Activated CD4-positive, alpha-beta T cell treated with anti-CD3 and anti-CD28 coated beads for 24 hours (primary cell): ENCODE measurements around the gene GRAP.
"Not testable (repeated sequence)": the region's sequence is repeated elsewhere in the genome, so short reads cannot be mapped to it uniquely, and the experiment has no call there.

Experiments used
- DNase-seq, 2 donors: peaks; one replicate each; pipeline ENCODE4 v3.0.0-alpha.2; 2020; ENCODE audit warnings: low read depth in 2 of 2

Gene GRAP

DNA sequence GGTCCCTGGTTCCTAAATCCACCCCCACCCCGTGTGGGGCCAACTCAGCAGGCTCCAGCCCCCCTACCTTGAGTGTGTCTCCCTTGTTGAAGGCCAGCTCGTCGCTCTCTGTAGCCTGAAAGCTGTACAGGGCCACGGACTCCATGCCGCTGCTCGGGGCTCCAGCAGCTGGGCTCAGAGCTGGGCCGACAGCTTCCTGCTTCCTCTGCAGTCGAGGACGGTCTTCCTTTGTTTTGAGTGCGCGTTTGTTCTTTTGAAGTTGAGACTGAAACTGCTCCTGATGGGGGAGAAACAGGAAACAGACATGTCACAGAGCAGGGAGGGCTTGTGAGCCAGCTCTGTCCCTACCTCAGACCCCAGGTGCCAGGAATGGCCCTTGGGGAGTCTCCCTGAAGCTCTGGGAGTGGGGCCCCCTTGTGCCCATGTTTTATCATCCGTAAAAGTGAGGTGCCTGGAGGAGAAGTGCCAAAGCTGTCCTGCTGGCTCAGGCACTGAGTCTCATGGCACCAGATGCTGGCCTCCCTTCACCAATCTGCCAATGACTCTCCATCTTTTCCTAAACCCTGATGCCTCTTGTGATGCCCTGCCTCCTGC is at the start of gene GRAP:
GRAP (minus strand) TSS at position 176 of the 594 bp plus-strand sequence; CDS start at position 145, 31 bp downstream.
- DNase-seq, result not testable (repeated sequence)

DNA sequence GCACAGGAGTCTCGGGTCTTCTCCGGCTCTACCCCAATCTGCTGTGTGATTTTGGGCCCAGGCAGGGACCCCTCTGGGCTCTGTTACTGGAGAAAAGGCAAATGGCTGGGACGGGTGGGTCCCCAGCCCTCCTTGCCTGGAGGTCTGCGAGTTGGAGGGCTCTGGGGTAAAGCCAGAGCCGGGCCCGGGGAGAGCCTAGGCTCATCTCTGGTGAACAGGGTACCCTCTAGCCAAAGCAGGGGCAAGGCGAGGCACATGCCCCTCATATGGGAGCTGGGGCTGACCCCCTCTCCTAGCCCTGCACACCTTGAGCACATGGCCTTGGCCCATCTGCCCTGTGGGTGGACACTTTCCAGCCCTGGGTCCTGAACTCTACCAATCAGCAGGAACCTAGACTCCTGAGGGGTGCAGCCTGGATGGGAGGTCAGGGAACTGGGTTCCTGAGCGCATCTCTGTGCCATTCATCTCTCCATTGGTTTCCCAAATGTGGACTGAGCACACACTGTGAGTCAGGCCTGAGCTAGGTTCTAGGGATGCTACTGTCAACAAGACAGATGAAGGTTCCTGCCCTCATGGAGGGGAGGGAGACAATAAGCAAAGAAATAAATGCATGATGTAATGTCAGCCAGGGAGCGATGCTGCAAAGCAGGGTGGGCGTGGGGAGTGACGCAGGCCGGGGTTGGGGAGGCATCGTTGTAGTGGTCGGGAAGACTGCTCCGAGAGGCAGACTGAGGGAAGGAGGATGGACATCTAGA is 47.1 kb upstream of the GRAP start:
- not testable (repeated sequence) for DNase-seq

DNA sequence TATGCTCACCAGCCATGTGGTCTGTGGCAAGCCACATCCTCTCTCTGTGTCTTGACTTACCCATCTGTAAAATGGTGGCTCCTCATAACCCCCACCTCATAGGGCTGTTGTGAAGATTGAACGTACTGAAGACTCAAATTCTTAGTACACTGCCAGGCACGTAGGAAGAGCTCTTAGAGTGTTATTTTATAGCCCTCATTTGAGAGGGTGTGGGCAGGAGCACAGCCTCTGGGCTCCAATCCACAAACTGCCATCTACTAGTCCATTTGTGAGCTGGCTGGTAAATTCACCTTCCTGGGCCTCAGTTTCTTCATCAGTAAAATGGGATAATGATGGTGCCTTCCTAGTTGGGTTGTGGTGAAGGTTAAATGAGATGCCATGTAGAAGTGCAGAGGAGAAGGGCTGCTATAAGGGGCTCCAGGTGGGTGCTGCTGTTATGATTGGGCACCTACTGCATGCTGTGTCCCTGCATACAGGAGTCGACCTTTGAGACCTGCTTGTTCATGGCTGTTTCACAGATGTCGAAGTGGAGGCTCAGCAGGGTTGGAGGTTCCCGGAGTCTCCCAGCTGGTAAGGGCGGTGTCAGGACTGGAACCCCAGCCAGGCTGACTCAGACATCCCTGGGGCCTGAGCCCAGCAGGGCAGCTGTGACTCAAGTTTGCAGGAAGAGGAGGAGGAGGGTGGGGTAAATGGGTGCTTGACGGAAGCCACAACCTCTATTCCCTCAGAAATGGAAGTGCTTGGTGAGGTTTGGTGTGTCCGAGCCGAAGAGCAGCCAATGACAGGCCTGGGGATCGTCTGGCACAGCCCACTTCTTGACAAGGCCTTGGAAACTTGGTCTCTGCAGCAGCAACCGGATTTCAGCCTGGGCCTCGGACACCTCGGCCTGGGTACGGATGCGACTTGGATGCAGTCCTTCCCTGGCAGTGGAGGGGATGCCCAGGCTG is 46.3 kb upstream of the GRAP start:
- DNase-seq, result not testable (repeated sequence)

DNA sequence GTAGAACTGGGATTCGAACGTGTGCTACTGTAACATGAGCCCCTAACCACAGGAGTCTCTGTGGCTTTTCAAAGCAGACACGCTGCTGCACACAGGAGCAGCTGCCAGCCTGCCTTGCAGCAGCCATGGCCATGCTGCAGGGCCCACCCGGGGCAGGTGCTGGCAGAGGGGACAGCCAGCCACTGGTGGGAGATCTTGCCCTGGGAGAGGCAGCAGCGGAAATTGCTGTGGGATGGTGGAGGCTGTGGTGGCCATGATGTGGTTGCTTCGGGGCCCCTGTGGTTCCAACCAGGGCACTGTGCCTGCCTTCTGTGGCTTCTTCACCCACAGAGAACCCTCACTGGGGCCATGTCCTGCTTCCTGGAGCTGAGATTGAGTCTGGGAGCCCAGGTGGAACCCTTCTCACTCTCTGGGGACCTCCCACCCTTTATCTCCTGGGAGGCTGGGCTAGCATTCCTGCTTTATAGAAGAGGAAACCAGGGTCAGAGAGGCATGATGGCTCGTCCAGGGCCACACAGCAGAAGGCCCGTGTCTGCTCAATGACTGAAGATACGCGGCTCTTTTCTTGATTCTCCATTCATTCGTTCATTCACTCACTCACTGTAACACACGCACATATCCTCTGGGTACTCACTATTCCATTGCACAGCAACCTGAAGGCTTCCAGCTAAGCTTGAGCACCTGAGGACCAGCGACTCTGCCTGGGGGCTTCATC is 43.5 kb upstream of the GRAP start:
- not testable (repeated sequence) for DNase-seq

DNA sequence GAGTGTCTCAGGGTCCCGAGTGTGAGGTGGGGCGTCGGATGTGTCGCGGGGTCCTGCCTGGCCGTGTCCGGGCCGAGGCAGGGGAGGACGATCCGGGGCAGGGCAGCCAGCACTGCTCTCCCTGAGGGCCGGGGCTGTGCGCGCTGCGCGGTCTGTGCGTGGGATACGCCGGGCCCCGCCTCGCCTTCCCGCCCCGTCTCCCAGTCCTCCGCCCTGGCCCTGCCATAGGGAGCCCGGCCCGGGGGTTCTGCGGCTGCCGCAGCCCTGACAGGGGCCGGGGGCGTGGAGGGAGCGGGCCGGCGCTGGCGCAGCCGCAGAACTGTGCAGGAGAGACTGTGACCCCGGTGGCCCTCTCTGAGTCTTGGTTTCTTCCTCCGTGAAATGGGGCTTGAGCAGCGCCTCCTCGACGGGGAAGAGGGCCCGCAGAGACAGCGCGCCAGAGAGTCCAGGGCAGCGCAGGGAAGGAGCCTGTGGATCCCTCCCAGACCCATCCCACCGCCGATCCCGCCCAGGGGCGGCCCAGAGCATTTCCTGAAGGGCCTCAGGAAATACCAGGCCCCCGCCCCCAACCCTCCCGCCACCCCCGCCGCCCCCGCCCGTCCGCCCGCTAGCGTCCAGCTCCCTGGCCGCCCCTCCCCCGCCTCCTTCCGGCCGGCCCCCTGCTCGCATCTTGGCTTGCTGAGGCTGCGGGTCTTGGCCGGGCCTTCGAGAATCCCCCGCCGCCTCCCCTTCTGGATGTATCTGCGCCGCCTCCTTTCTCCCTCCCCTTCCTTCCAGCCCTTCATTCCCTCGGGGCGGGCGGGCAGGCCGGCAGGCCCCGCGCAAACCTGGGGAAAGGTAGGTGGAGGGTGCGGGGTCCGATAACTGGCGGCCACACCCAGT is 42.3 kb upstream of the GRAP start:
- DNase-seq, result not testable (repeated sequence)

DNA sequence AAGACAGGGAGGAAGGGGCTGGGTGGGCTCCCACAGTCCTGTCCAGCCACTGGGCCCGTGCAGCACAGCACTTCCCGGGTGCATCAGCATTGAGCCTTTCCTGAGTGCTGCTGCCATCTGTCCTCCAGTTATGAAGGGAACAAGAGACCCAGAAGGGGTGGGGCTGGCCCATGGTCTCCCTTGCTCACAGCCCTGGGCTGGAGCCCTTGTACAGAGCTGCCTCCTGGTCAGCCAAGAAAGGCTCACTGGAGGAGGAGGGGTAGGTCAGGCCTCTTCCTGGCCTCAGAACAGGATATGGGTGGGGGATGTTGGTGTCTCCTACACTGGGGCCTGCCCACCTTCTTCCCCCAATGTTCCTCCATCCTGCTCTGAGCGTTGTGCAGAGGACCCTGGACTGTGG is 30.6 kb upstream of the GRAP start:
- DNase-seq, result not testable (repeated sequence)

DNA sequence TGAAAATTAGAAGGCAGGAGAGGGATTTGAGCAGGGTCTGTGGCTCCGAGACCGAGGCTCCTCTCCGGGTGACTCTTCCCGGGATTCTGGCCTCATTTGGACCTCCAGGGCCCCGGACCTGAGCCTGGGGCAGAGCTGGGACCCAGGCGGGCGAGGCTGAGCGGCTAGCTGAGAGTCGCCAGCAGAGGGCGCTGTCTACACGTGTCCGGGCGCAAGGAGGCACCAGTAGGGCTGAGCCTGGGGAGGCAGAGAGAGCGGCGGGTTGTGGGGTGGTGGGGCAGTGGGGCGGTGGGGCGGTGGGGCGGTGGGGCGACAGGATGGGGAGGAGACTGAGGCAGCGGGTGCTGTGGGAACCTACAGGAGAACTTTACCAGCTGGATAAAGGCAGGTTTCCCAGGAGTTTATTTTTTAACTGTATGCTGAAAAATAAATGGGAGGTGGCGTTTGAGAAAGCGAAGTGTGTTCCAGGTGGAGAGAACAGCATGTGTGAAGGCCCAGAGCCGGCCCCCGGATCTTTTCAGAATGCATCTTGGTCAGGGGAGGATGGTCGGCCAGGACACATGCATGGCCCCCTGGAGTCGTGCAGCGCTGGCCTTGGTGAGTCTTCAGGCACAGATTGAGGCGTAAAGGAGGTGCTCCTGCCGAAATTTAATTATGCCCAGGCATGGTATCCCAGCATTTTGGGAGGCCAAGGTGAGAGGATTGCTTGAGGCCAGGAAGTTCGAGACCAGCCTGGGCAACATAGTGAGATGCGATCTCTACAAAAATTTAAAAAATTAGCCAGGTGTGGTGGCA is 29.8 kb upstream of the GRAP start:
- not testable (repeated sequence) for DNase-seq

DNA sequence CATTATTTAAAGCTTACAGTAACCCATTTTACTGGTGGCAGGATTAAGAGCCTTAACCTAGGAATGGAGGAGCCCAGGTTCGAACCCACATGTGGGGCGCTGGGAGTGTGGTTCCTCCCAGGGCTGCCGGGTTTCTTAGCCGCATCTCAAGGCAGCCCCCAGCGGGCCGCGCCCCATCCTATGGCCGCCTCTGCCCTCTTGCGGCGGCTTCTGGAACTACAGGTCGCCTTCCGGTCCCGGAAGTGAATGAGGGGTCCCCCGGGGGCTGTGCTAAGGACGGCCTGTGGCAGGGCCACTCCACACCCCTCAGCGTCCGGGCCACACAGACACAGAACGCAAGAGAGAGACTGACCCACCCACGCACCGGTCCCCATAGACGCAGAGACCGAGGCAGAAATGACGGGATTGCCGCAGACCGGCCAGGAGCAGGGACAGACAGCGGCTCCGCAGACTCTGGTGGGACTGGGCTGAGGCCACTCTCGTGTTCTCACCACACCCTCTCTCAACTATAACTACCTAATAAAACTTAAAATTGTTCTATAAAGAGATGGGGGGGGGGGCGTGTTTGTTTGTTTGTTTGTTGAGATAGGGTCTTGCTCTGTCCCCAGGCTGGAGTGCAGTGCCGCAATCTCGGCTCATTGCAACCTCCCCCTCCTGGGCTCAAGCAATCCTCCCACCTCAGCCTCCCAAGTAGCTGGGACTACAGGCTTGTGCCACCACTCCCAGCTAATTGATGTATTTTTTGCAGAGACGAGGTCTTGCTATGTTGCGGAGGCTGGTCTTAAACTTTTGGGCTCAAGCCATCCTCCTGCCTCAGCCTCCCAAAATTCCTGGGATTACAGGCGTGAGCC is 23.8 kb upstream of the GRAP start:
- DNase-seq, result not testable (repeated sequence)

DNA sequence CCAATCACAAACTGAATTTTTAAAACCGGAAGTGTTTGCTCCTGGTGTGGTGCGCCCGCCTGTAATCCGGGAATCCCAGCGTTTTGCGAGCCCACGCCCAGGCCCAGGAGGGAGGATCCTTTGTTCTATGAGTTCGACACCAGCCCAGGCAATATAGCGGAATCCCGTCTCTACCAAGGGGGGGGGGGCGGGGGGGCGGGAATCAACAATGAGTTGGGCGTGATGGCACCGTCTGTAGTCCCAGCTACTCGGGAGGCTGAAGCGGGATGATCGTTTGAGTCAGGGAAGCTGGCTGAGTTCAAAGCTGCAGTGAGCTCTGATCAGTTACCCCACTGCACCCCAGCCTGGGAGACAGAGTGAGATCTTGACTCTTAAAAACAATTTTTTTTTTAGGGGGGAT is 17.6 kb upstream of the GRAP start:
- DNase-seq, result not testable (repeated sequence)

DNA sequence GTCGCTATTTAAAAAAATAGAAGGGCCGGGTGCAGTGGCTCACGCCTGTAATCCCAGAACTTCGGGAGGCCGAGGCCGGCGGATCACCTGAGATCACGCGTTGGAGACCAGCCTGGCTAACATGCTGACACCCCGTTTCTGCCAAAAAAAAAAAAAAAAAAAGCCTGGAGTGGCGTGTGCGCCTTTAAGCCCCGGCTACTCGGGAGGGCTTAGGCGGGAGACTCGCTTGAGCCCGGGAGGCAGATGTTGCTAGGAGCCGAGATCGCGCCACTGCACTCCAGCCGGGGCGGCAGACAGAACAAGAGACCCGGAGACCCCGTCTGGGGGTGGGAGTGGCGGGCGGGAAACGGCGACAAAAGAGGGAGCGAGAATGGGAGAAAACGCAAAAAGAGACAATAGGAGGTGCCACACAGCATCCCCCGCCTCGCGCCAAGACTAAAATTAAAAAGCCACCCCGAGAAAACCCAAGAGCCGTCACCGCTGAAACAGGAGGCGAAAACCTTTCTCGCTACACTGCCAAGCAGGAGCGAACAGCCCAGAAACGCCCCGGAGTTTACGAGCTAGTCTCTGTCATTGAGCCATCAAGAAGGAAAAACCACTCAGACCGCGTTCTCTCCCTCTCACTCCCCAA is 16.7 kb upstream of the GRAP start:
- peak; percentile 57 to 67 for DNase-seq

DNA sequence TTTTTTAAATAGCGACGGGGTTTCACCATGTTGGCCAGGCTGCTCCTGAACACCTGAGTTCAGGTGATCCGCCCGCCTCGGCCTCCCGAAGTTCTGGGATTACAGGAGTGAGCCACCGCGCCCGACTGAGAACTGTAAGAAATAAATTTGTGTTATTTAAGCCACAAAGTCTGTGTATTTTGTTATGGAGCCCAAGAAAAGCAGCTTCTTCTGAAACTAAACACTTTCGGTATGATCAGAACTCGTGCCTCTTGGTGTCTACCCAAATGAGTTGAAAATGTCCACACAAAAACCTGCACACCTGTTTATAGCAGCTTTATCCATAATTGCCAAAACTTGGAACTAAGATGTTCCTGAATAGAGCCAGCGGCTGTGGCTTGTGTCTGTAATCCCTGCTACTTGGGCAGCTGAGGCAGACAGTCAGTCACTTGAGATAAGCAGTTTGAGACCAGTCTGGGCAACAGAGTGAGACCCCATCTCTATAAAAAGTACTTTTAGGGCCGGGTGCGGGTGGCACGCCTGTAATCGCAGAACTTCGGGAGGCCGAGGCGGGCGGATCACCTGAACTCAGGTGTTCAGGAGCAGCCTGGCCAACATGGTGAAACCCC is 16.1 kb upstream of the GRAP start:
- not testable (repeated sequence) for DNase-seq

DNA sequence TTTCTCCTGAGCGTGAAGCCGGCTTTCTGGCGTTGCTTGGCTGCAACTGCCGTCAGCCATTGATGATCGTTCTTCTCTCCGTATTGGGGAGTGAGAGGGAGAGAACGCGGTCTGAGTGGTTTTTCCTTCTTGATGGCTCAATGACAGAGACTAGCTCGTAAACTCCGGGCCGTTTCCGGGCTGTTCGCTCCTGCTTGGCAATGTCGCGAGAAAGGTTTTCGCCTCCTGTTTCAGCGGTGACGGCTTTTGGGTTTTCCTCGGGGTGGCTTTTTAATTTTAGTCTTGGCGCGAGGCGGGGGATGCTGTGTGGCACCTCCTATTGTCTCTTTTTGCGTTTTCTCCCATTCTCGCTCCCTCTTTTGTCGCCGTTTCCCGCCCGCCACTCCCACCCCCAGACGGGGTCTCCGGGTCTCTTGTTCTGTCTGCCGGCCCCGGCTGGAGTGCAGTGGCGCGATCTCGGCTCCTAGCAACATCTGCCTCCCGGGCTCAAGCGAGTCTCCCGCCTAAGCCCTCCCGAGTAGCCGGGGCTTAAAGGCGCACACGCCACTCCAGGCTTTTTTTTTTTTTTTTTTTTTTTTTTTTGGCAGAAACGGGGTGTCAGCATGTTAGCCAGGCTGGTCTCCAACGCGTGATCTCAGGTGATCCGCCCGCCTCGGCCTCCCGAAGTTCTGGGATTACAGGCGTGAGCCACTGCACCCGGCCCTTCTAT is 15.4 kb upstream of the GRAP start:
- DNase-seq, result peak in 1 of 2 donors; percentile 88

DNA sequence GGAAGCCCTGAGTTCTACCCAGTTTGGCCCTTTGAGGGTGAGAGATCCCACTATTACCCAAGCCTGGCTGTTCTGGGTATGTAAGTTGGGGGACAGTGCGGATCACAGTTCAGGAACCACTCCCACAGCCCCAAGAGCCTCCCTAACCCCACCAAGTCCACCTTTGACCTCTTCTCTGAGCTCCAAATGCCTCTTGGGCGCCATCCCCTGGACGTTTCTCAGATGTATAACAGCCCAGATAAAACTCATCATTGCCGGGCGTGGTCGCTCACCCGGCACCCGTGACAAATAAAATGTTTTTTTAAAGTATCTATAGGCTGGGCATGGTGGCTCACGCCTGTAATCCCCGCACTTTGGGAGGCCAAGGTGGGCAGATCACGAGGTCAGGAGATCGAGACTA is 8.7 kb upstream of the GRAP start:
- DNase-seq, result not testable (repeated sequence)

DNA sequence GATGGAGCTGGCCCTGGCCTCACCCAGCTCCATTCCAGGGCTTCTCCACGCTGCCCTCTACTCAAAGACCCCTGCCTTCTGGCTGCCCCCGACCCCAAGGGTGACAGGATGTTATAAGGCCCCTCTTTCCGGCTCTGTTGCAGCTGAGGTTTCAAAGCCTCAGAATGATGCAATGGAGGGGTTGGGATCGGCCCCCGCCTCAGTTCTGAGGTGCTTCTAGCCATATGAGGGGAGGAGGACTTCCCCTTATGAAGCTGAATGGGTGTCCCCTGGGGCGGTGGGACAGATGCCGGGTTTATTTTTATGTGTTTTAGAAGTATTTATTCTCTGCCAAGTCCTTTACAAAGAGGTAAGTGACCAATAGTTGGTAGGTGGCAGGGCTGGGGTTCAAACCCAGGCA is 2.1 kb upstream of the GRAP start:
- DNase-seq, result not testable (repeated sequence)

DNA sequence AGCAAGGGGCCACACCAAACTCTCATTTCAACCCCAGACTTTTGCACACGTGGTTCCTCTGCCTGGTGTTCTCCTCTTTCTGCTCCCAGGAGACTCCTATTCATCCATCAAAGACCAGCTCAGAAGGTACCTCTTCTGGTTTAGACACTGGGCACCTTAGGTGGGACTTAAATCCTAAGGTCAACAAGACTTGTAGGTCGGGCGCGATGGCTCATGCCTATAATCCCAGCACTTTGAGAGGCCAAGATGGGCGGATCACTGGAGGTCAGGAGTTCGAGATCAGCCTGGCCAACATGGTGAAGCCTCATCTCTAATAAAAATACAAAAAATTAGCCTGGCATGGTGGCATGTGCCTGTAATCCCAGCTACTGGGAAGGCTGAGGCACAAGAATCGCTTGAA is 753 bp upstream of the GRAP start:
- not testable (repeated sequence) for DNase-seq

DNA sequence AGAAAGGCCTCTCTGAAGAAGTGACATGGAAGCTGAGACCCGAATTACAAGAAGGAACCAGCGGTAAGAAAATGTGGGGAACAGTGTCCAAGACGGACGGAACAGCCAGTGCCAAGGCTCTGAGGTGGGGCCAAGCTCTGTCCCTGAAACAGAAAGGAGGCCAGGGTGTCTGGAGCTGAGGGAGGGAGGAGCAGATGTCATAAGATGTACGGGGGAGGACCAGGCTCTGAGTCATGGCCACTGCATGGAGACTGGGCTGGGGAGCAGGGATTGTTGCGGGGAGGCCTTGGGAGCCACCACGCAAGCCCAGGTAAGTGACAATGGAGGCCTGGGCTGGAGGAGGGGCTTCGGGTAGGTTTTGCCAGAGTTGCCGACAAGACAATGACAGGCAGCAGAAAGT is 2.1 kb downstream of the GRAP start:
- not testable (repeated sequence) for DNase-seq

DNA sequence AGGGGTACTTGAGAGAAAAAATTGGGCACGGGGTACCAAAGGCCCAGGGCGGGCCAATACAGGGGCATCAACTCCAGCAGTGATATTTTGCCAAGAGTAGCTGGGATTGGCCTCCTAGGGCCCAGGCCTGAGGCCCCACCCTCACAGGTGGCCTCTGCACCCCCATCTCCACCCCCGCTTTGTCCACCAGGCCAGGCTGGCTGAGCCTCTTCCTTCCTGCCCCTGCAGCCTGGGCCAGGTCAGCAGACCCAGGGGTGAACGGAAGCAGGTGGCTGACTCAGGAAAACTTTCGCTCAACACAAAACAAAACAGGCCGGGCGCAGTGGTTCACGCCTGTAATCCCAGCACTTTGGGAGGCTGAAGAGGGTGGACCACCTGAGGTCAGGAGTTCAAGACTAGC is 3.7 kb downstream of the GRAP start:
- DNase-seq, result not testable (repeated sequence)
